HL-60 (cell line): ENCODE measurements around the gene BDNF.

ENCODE experiments used
- DNase-seq, 2 experiments: peaks; one replicate each; pipeline ENCODE4 v3.0.0-alpha.2; 2010 to 2020; ENCODE audit warnings: low read depth in 1 of 2, low spot score in 1 of 2
- H3K27ac ChIP-seq: fragments of 250-450 bp; sonication (Bioruptor Pico); replicated peaks from 2 replicates; pipeline ENCODE4 v1.5.1; 2020; ENCODE audit warnings: mild to moderate bottlenecking, moderate library complexity
- H3K27me3 ChIP-seq: fragments of 250-450 bp; sonication (Bioruptor Pico); 2 replicates; pipeline ENCODE4 v1.5.1; 2021; ENCODE audit warnings: mild to moderate bottlenecking, moderate library complexity; ENCODE audit not compliant: insufficient read depth, poor library complexity, severe bottlenecking
- H3K4me3 ChIP-seq: replicated peaks from 2 replicates; pipeline ENCODE4 v1.5.1; 2011; ENCODE audit warnings: mild to moderate bottlenecking, control low read depth, low read length; ENCODE audit not compliant: insufficient read depth
- CTCF ChIP-seq: IDR thresholded peaks from one replicate; pipeline ENCODE4 v1.5.1; 2011; ENCODE audit warnings: low read length, control low read depth, inconsistent platforms; ENCODE audit not compliant: insufficient read depth
- GABPA ChIP-seq: IDR thresholded peaks from 2 replicates; pipeline ENCODE4 v1.6.1; 2012; ENCODE audit warnings: low read depth
- POLR2AphosphoS5 ChIP-seq: IDR thresholded peaks from 2 replicates; pipeline ENCODE4 v1.6.1; 2012; ENCODE audit warnings: low read depth
- SPI1 ChIP-seq: IDR thresholded peaks from 2 replicates; pipeline ENCODE4 v1.6.1; 2012; ENCODE audit warnings: low read depth, mild to moderate bottlenecking, borderline replicate concordance
- TF ChIP-seq, protein P1 (sequence below): IDR thresholded peaks from 2 replicates; pipeline ENCODE4 v1.6.1; 2012; ENCODE audit warnings: low read depth; ENCODE audit not compliant: insufficient replicate concordance

Gene BDNF

GRCh38 chr11:27722117-27722952, 22.1 kb upstream of the BDNF start:
- Histone ChIP-seq H3K27me3 (peaks cover 38% of the 10 kb centered on the region), H3K4me3 (peak overlapping the region; percentile 39), H3K27ac (no peak overlapping the region)
- DNase-seq, result peak; percentile 30 to 35
- TF ChIP-seq SPI1 (peak; percentile 33; the same call in 1 of the 2 replicates), POLR2AphosphoS5 (no peak)

DNA sequence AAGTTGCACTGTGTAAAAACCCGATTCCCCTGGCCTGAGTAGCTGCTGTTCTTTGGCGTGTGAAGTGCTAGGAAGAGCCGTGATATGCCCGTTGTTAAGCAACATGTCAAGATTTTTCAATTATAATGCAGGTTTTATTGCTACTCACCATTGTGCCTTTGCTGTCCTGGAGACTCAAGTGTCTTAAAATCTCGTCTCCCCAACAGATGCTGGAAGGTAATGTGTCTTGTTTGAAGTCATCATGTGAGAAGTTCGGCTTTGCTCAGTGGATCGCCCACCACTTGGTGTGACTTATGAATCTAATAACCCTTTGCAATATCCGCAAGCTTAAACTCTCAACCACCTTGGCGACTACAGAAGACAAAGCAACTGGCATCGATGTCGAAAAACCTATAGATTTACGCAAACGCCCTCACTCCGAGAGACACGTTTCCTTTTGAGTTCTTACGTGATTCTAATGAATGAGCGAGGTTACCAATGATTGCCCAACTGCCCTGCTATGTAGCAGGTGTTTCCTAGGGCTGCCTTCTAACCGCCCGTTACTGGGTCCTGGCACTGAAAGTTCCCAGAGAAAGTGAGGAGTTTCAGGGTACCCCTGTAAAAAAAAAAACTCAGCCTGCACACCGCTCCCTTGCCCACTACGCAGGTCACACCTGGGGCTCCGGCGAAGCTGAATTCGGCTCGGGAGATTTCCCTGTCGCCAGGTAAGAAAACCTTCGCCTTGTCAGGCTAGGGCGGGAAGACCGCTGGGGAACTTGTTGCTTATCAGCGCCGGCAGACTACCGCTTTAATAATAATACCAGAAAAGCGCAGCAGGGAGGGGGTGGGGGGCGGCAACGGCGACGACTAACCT, 21.2 kb upstream of the BDNF start:
- peak overlapping the region; percentile 39 for H3K4me3 ChIP-seq
- TF ChIP-seq SPI1 (no peak), GABPA (no peak), CTCF (no peak), POLR2AphosphoS5 (no peak)
- TF ChIP-seq, protein P1, sequence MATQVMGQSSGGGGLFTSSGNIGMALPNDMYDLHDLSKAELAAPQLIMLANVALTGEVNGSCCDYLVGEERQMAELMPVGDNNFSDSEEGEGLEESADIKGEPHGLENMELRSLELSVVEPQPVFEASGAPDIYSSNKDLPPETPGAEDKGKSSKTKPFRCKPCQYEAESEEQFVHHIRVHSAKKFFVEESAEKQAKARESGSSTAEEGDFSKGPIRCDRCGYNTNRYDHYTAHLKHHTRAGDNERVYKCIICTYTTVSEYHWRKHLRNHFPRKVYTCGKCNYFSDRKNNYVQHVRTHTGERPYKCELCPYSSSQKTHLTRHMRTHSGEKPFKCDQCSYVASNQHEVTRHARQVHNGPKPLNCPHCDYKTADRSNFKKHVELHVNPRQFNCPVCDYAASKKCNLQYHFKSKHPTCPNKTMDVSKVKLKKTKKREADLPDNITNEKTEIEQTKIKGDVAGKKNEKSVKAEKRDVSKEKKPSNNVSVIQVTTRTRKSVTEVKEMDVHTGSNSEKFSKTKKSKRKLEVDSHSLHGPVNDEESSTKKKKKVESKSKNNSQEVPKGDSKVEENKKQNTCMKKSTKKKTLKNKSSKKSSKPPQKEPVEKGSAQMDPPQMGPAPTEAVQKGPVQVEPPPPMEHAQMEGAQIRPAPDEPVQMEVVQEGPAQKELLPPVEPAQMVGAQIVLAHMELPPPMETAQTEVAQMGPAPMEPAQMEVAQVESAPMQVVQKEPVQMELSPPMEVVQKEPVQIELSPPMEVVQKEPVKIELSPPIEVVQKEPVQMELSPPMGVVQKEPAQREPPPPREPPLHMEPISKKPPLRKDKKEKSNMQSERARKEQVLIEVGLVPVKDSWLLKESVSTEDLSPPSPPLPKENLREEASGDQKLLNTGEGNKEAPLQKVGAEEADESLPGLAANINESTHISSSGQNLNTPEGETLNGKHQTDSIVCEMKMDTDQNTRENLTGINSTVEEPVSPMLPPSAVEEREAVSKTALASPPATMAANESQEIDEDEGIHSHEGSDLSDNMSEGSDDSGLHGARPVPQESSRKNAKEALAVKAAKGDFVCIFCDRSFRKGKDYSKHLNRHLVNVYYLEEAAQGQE, result no peak
- H3K27ac ChIP-seq, result no peak overlapping the region
- peaks cover 43% of the 10 kb centered on the region for H3K27me3 ChIP-seq
- DNase-seq, result peak; percentile 51 to 57

GRCh38 chr11:27720277-27720830, 20.1 kb upstream of the BDNF start:
- no peak for DNase-seq
- Histone ChIP-seq H3K27me3 (peaks cover 43% of the 10 kb centered on the region), H3K27ac (no peak overlapping the region), H3K4me3 (no peak overlapping the region)
- TF ChIP-seq, protein P1, result peak; percentile 98
- TF ChIP-seq GABPA, result no peak

DNA sequence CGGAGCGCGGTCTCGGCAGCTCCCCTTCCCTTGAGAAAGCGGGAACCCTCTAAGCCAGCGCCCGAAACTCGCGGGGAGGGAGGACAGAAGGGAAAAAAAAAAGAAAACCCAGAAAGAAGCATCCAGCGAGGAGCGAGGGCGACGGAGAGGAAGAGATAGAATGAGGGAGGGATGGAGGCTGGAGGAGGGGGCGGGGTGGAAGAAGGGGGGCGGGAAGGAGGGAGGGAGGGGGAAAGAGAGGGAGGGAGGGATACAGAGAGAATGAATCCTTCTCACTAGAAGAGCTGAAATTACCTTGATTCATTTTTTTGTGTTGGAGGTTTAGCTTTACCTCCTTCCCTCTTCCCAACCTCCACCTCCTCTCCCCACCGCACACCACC, 19.3 kb upstream of the BDNF start:
- peaks cover 45% of the 10 kb centered on the region for H3K27me3 ChIP-seq
- no peak for DNase-seq
- H3K4me3 ChIP-seq, result no peak overlapping the region
- no peak overlapping the region for H3K27ac ChIP-seq
- TF ChIP-seq SPI1 (no peak), POLR2AphosphoS5 (no peak), CTCF (no peak), GABPA (no peak)
- TF ChIP-seq, protein P1, result no peak
